Adipocyte (in vitro differentiated cells): ENCODE measurements around the gene BCL2L11.
A peak's percentile ranks its signal among the peaks of the same experiment; 100 is the strongest.

Experiments
- DNase-seq: peaks from one replicate; pipeline ENCODE4 v3.0.0-alpha.2; 2015; ENCODE audit warnings: low read depth
- H3K27me3 ChIP-seq: replicated peaks from 2 replicates; pipeline ENCODE4 v1.7.0; 2013; ENCODE audit warnings: mild to moderate bottlenecking, low read length, moderate library complexity; ENCODE audit not compliant: control insufficient read depth, insufficient read depth
- H3K36me3 ChIP-seq: 2 replicates; pipeline ENCODE4 v1.7.0; 2013; ENCODE audit warnings: low read length, mild to moderate bottlenecking, moderate library complexity; ENCODE audit not compliant: control insufficient read depth, insufficient read depth, severe bottlenecking
- H3K4me1 ChIP-seq: 2 replicates; pipeline ENCODE4 v1.7.0; 2013; ENCODE audit warnings: mild to moderate bottlenecking, low read length, moderate library complexity; ENCODE audit not compliant: control insufficient read depth, insufficient read depth
- H3K4me3 ChIP-seq: 2 replicates; pipeline ENCODE4 v1.7.0; 2013; ENCODE audit warnings: mild to moderate bottlenecking, low read length, moderate library complexity
- H3K9ac ChIP-seq: 2 replicates; pipeline ENCODE4 v1.7.0; 2013; ENCODE audit warnings: mild to moderate bottlenecking, low read length, moderate library complexity
- H3K9me3 ChIP-seq: 2 replicates; pipeline ENCODE4 v1.7.0; 2013; ENCODE audit warnings: mild to moderate bottlenecking, low read length, moderate library complexity; ENCODE audit not compliant: control insufficient read depth

BCL2L11 gene

DNA sequence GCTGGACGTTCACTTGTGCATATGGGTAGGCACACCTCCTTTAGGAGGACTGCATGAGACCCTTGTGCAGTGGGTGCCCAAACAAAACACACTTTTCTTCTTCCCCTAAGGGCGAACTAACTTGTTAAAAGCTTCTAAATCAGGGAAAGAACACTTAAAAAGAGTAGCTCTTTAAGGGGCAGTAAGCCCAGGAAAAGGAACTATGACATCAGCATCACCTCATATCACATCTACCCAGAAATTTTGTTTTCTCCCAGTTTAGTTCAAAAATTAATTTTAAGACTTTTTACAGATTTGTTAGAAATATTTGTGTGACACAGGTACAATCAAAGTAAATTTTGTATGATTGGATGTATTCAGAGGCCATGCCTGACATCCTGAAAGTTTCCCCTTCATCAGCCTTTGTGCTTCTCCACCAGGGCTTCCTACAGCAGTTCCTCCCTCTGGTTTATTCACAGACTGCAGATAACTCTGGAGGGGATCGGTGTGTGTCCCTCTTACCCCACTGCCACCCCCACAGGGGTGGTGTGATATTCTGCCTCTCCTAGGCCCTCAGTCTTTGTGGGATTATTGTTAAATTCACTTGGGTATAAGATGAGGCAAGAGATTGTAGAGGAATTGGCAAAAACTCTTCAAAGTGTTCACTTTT, 27.6 kb downstream of the BCL2L11 start:
- H3K4me1 ChIP-seq: peaks cover 27% of the 10 kb centered on the region
- H3K9me3 ChIP-seq: no peaks in the 10 kb centered on the region
- H3K9ac ChIP-seq: no peak overlapping the region
- H3K36me3 ChIP-seq: peaks cover 14% of the 10 kb centered on the region
- DNase-seq: no peak
- H3K27me3 ChIP-seq: no peaks in the 10 kb centered on the region
- no peak overlapping the region for H3K4me3 ChIP-seq

DNA sequence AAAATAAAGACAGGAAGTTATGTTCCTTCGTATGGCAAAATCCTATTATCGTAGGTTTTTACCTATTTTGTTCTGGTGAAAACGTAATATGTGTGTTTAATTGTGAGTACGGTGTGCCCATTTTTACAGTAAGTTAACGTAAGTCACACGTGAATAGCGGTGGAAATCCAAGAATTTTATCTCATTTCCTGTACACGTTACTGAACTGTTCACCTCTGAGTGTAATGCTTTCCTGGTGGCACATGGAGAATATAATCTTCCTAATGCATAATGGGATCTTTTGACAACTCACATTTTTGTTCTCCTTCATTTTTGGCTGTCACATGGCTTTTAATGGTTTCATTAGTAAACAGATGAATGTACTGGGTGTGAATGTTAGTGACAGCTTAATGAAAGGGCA, 28.2 kb downstream of the BCL2L11 start:
- H3K27me3 ChIP-seq: no peaks in the 10 kb centered on the region
- H3K4me1 ChIP-seq: peaks cover 27% of the 10 kb centered on the region
- no peak for DNase-seq
- no peak overlapping the region for H3K4me3 ChIP-seq
- no peaks in the 10 kb centered on the region for H3K9me3 ChIP-seq
- H3K9ac ChIP-seq: no peak overlapping the region
- peaks cover 14% of the 10 kb centered on the region for H3K36me3 ChIP-seq

DNA sequence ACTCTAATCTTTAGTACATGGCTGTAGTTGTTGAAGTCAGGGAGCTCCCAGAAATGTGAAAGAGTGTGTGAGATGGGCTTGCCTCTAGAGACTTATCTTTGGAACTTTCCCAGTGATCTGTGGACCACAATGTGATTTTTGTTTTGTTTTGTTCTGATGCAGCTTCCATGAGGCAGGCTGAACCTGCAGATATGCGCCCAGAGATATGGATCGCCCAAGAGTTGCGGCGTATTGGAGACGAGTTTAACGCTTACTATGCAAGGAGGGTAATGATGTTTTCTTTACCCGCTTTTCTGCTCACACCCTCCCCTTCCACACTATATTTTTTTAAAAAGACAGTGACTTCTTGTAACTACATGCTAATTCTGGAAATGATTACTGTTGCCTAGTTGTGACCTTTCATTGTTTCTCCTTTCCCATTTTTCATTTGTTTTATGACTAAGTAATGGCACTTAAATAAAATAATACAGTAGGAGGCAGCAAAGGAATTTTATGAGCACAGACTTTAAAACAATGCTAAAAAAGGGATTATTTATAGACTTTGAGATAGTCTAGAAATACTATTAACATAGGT, 29.3 kb downstream of the BCL2L11 start:
- H3K4me1 ChIP-seq: peaks cover 27% of the 10 kb centered on the region
- H3K27me3 ChIP-seq: no peaks in the 10 kb centered on the region
- peaks cover 14% of the 10 kb centered on the region for H3K36me3 ChIP-seq
- no peak for DNase-seq
- no peaks in the 10 kb centered on the region for H3K9me3 ChIP-seq
- no peak overlapping the region for H3K9ac ChIP-seq
- no peak overlapping the region for H3K4me3 ChIP-seq

DNA sequence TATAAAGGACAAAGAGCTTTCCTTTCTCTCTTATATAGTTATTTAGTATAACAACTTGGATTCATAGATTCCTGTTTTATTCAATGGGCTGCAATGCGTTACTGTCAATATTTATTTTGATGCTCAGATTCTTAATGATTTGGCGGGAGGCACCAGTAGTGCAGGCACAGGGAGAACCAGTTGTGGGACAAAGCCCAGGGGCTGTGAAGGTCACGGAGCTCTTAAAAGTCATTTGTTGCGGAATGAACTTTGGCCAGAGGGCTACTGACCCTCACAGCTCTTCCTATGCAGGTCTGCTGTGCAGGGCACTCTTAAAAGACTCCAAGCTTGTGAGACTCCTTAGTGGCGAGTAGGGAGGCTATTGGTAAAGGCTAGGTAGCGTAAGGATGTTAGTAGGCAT, 34.0 kb downstream of the BCL2L11 start:
- H3K36me3 ChIP-seq: peaks cover 18% of the 10 kb centered on the region
- DNase-seq: no peak
- no peak overlapping the region for H3K9ac ChIP-seq
- H3K4me1 ChIP-seq: peaks cover 9% of the 10 kb centered on the region
- H3K4me3 ChIP-seq: no peak overlapping the region
- H3K27me3 ChIP-seq: no peaks in the 10 kb centered on the region
- no peaks in the 10 kb centered on the region for H3K9me3 ChIP-seq

DNA sequence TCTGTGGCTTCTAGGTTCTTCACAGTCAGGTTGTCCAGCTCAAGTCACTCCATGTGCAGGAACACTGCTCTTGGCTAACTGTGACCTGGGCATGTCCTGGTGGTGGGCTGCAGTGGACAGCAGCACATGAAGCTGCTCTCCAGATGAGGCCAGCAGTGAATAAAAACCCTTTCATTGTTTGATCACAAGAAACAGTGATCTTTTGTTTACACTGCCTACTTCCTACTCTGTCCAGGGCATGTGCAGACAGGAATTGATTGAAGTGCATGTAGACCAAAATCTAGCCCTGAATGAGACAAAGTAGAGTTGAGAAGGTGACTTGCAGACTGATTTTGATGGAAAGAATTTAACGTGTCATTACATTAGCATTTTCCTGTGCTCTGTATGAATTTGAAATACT, 34.9 kb downstream of the BCL2L11 start:
- no peaks in the 10 kb centered on the region for H3K27me3 ChIP-seq
- no peak for DNase-seq
- no peaks in the 10 kb centered on the region for H3K9me3 ChIP-seq
- peaks cover 5% of the 10 kb centered on the region for H3K4me1 ChIP-seq
- H3K4me3 ChIP-seq: no peak overlapping the region
- no peak overlapping the region for H3K9ac ChIP-seq
- H3K36me3 ChIP-seq: peaks cover 18% of the 10 kb centered on the region

DNA sequence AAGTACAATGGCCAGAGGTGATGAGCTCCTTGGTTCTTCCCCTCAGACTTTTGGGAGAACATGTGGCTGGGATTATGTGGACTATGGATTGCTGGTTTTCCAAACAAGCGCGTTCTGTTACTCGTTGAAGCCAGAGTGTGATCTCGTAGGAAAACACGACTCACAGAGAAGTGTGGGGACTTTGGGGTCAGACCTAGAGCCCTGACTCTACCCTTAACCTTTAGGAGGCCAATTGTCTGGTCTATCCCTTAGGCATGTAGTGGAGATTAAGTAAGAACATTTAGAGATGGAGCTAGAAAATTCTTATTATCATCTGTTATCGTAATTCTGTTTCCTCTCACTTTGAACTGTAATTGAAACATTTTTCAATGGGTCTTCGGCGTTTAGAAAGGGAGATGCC, 35.8 kb downstream of the BCL2L11 start:
- Histone ChIP-seq H3K9me3 (no peaks in the 10 kb centered on the region), H3K9ac (no peak overlapping the region), H3K36me3 (peaks cover 15% of the 10 kb centered on the region), H3K4me1 (peaks cover 10% of the 10 kb centered on the region), H3K4me3 (no peak overlapping the region), H3K27me3 (no peaks in the 10 kb centered on the region)
- DNase-seq: no peak

DNA sequence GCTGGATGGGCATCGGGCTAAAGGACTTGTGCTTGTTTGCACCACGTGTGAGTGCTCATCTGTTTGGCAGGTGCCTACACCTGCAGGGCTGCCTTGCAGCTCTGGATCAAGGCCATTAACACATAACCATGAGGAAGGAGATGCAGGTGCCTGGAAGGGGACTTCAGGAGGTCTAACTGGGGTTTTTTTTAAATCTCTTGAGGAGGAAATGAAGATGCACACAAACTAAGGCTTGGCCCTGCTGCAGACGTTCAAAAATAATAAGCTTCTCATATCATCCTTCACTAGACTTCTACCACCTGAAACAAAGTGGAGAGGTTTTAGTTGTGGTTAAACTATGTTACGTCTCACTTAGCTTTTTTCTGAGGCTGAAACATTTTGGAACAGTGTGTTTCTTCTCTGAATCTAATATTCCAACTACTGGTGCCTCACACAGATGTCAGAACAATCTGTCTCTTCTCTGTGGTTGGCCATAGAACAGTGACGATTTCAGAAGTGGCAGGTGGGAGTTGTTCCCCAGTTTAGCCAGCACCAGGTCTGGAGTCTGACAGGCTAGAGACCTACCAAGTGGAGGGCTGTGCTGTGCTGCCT, 36.5 kb downstream of the BCL2L11 start:
- Histone ChIP-seq H3K4me3 (no peak overlapping the region), H3K36me3 (peaks cover 9% of the 10 kb centered on the region), H3K9me3 (no peaks in the 10 kb centered on the region), H3K4me1 (peaks cover 10% of the 10 kb centered on the region), H3K27me3 (no peaks in the 10 kb centered on the region), H3K9ac (no peak overlapping the region)
- no peak for DNase-seq

DNA sequence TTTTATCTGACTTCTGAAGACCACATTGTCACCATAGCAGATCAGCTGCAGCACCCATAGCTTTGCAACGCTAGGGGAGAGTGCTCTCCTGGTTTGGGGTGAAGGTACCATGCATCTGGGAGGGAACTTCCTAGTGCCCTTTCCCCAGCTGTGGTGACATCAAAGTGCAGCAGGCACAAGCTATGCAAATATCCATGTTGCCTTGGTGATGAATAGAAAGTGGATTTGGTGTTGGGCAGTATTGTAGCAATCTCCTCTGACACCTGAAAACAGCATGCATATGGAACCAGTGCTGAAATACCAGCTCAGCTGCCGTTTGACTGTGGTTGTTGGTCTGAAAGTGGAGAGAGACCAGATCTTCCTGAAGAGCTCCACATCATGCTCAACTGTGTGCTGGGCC, 37.1 kb downstream of the BCL2L11 start:
- Histone ChIP-seq H3K36me3 (peaks cover 4% of the 10 kb centered on the region), H3K4me3 (no peak overlapping the region), H3K9ac (no peak overlapping the region), H3K27me3 (no peaks in the 10 kb centered on the region), H3K9me3 (no peaks in the 10 kb centered on the region), H3K4me1 (peaks cover 10% of the 10 kb centered on the region)
- no peak for DNase-seq

DNA sequence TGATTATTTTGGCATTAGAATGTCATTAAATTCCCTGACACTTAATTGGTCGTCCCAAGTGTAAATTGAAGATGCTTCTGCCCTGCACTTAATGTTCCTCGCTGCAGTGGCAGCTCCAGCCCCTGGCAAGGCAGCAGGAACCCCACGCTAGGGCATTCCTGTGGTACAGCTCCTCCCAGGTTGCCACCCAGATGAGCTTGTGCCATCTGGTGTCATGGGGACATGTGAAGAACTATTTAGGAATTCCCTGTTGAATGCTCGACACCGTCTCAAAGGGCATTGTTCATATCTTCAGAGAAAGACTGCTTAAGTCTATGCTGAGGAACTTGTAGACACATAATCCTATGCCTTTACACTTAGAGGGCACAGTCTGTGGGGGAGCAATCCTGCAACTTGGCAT, 38.9 kb downstream of the BCL2L11 start:
- DNase-seq: no peak
- Histone ChIP-seq H3K9ac (no peak overlapping the region), H3K4me3 (no peak overlapping the region), H3K27me3 (no peaks in the 10 kb centered on the region), H3K4me1 (peaks cover 12% of the 10 kb centered on the region), H3K9me3 (no peaks in the 10 kb centered on the region), H3K36me3 (peaks cover 4% of the 10 kb centered on the region)

DNA sequence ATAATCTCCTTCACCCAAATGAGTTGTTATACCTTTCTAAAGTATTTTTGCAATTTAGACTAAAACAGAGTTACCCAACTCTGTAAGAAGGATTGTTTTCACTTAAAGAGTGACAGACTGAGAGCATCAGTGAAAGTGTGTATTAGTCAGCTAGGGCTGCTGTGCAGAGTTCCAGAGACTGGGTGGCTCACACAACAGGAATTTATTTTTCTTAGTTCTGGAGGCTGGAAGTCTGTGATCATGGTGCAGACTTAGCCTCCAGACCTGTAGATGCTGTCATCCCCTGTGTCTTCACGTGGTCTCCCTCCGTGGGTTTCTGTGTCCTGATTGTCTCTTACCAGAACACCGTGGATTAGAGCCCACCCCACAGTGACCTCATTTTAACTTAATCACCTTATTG, 40.0 kb downstream of the BCL2L11 start:
- Histone ChIP-seq H3K4me1 (peaks cover 20% of the 10 kb centered on the region), H3K9ac (no peak overlapping the region), H3K36me3 (peaks cover 3% of the 10 kb centered on the region), H3K4me3 (no peak overlapping the region), H3K9me3 (no peaks in the 10 kb centered on the region), H3K27me3 (no peaks in the 10 kb centered on the region)
- DNase-seq: peak; percentile 91

DNA sequence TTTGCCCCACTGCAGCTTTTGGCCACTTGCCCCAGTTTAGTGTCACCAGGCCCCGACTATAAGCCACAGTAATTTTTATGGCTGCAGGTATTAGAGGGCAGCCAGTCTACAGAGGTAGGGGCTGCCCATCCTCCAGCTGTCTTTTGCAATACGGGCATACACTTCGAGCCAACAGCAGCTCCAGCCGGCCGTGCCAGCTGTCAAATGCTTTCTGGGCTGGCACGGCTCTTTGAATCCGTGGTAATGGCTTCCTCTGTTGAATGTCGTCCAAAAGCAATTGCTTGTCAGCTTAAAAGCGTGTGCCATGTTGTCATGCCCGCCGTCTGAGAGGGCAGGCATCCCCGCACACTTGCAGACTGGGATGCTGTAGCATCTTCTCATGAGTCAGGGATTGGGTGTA, 41.3 kb downstream of the BCL2L11 start:
- no peak overlapping the region for H3K9ac ChIP-seq
- H3K4me1 ChIP-seq: peaks cover 20% of the 10 kb centered on the region
- no peak for DNase-seq
- no peaks in the 10 kb centered on the region for H3K36me3 ChIP-seq
- H3K9me3 ChIP-seq: no peaks in the 10 kb centered on the region
- no peak overlapping the region for H3K4me3 ChIP-seq
- H3K27me3 ChIP-seq: no peaks in the 10 kb centered on the region
